NCI-H2196 treated with DMSO at 0.1 percent for 48 hours (cell line): ENCODE data around the gene PTPRQ.

Experiments
- DNase-seq: peaks from one replicate; lab custom pipeline; 2025; ENCODE audit not compliant: unreplicated experiment; lab: John Stamatoyannopoulos, UW

The PTPRQ gene

DNA sequence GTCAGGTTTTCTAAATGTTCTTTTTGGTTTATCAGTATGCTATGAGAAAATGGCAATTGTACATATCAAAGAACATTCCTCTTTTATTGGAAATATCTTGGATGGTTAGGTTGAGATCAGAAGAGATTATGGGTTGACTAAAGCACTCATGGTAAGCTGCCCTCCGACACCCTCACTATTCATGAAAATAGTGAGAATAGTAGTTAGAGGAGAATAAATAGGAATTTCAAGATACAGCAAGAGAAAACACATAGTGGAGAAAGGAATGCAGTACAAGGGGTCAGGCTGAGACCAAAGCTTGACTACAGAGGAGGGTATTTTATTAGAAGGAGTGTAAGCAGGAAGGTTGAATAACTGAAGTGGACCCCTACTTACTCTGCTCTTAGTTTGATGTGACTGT is 112.5 kb downstream of the PTPRQ start:
- no peak for DNase-seq

DNA sequence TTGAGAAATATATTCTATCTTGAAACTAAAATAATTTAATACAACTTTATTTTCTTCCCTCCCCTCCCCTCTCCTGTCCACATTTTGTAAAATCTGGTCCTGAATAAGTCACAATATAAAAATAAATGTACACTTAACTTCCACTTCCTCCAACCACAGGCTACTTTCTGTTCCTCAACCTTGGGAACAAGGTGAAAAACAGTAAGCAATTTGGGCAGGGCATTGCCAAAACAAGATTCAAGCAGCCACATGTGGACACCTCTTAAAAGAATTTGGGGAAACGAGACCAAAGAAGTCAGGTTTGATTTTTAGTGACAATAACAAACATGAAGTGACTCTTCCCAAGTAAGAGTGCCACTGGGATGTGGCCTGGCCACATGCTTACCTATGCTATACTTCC is 115.7 kb downstream of the PTPRQ start:
- no peak for DNase-seq

GRCh38 chr12:80565271-80565670 is 121.2 kb downstream of the PTPRQ start:
- no peak for DNase-seq

- no peak for DNase-seq
These were observed 123.4 kb downstream of the PTPRQ start for GRCh38 chr12:80567401-80567800.

DNA sequence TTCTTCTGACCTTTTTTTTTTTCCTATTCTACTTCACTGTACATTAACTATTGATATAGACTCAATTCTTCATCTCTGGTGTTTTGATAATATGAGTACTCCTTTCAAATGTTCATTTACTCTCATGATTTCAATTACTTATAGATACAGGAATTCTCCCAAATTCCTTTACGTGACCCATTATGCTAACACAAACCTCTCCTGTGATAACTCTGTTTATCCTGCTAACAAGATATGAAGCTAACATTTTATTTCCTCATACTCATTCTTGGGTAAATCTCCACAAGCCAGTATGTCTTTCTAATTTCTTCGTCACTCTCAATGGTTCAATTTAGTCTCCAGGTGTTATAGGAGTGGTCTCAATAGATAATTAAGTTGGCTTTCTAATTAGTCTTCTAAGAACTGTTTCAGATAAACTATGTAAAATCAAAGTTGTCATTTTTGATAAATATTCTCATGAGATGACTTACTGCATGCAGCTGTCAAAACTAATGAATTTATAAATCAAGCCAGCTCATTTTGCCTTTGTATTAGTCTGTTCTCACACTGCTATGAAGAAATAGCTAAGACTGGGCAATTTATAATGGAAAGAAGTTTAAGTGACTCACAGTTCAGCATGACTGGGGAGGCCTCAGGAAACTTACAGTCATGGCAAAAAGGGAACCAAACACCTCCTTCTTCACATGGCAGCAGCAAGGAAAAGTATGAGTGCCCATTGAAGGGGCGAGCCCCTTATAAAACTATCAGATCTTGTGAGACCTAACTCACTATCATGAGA is 132.8 kb downstream of the PTPRQ start:
- no peak for DNase-seq

- no peak for DNase-seq
These were observed 136.2 kb downstream of the PTPRQ start for GRCh38 chr12:80580254-80580653.

GRCh38 chr12:80581783-80582182 is 137.7 kb downstream of the PTPRQ start:
- no peak for DNase-seq

GRCh38 chr12:80582431-80582830 is 138.4 kb downstream of the PTPRQ start:
- no peak for DNase-seq

GRCh38 chr12:80589077-80589476 is 145.0 kb downstream of the PTPRQ start:
- no peak for DNase-seq

- no peak for DNase-seq
These were observed 146.1 kb downstream of the PTPRQ start for GRCh38 chr12:80590085-80590484.

- DNase-seq, result no peak
These were observed 149.7 kb downstream of the PTPRQ start for GRCh38 chr12:80593766-80594165.

DNA sequence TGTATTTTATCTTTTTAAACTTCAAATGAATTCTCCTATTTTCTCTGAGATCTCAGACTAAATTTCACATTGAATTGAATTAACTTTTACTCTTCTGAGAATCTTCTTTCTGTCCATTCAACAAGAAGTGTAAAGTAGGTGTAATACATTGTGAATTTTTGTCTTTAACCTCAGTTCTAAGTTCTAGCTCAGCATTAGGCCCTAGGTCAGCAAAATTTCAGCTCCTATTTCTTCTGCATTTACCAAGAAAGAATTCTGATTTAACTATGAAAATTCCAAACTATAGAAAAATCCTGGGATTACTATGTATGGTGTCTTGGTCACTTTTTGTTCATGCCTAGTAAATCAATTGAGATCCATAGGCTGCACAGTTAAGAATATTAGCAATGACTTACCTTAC is 152.5 kb downstream of the PTPRQ start:
- no peak for DNase-seq

DNA sequence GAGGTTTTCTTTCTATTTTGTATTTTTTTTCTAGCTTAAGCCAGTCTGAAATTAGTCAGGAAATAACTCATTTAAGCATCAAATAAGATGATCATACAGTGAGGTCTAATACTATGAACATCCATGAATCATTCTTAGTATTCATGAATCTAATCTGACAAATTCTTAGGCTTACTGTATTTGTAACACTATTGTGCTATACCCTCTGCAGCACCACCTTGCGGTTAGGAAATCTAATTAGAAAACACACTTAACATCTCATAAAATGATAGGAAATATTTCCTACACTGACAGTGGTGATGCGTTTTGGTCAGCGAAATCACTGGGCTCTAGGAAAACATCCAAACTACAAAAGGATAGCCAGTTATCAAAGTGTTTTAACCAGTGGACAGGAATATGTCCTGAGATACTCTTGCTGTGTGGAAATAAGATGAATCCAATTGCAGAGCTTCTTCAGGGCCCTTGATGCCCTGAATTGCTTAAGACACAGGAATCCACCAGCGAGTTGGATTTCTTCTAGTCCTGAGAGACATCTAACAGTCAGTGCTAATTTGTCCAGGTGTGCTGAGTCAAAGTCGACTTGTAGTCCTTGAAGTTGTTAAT is 154.1 kb downstream of the PTPRQ start:
- no peak for DNase-seq

DNA sequence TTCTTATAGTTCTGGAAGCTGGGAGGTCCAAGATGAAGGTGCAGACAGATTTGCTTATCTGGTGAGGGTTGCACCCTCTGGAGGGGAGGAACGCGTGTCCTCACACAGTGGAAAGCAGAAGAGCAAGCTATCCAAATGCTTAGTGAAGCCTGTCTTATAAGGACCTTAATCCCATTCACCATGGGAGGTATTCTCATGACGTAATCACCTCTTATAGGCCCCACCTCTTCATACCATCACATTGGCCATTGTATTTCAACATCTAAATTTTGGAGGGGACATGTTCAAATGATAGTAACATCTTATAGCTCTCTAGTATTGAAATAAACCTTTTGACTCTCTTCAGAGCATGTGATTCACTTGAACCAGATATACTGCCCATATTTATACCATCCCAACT is 158.4 kb downstream of the PTPRQ start:
- DNase-seq, result no peak

- no peak for DNase-seq
These were observed 163.5 kb downstream of the PTPRQ start for GRCh38 chr12:80607361-80608135.

GRCh38 chr12:80617733-80618132 is 173.7 kb downstream of the PTPRQ start:
- DNase-seq, result no peak

DNA sequence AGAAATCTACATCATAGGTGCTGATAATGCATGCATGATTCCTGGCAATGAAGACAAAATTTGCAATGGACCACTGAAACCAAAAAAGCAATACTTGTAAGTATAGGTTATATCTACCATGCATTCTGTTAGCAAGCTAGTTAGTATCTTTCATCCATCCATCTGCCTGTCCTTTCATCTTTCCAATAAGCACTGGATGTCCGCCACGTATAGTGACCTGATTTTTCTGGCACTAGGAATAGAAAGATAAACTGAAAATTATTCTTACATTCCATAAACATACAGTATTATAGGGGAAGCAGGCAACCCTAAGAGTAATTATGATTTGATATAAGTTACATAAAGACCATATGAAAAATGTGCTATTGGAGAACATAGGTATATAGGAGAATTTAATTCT is 176.2 kb downstream of the PTPRQ start:
- no peak for DNase-seq

DNA sequence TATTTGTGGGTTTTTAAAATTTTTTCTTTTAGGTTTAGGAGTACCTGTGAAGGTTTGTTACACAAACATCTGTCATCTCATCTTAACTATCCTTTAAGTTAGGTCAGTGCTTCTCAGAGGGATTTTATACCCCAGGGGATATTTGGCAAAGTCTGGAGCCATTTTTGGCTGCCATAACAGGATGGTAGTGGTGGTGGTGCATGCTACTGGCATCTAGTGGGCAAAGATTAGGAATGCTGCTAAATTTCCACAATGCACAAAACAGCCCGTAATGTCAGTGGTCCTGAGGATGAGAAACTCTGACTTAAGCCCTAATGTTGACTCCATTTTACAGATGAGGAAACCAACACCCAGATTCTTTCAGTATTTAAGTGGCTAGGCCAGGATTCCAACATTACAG is 178.2 kb downstream of the PTPRQ start:
- DNase-seq, result no peak

GRCh38 chr12:80625051-80625450 is 181.0 kb downstream of the PTPRQ start:
- no peak for DNase-seq

DNA sequence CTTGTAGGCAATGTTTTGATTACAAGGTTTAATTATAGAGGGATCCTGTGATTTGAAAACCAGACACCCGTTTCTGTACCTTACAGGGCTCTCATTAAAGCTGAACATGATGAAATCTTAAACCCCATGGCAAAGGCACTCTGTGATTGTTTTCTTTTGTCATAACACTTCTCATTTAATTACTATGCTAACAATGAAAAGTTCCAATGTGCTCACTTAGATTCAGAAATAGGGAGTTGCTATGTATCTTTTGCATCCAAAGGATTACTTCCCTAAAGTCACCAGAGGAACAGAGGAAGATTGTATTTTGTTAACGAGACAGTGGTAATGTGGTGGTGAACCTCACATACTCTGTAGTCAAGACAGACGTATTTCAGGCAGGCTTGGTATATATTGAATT is 181.9 kb downstream of the PTPRQ start:
- DNase-seq, result no peak

DNA sequence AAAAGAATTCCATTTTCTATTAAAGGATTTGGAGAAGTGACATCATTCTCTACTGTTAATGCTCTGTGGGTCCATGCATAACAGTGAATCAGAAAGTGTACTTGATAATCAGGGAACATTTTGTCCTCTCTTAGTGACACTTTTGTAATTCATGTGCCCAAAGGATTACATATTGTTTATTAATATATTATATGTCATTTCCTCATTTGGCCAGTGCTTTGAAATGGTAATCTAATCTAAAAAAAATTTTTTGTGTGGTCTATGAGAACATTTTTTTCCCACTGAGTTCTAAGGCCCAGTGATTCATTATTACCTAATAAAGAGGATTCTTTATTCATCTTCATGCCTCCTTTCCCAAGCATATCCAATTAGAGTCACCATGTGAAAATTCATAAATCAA is 183.7 kb downstream of the PTPRQ start:
- DNase-seq, result no peak

- no peak for DNase-seq
These were observed 188.8 kb downstream of the PTPRQ start for GRCh38 chr12:80632835-80633234.
